Activated T-helper 1 cell treated with Interleukin-2 at 50 U/mL for 16 hours (primary cell): ENCODE measurements around the gene PIWIL1.

ENCODE experiments used
- DNase-seq: peaks from one replicate; pipeline ENCODE4 v3.0.0-alpha.2; 2020; ENCODE audit warnings: low read depth

PIWIL1 gene

GRCh38 chr12:130337488-130338303, at the start of gene PIWIL1:
PIWIL1 (plus strand) TSS chr12:130337887; CDS start chr12:130342592, 4,705 bp downstream.
- DNase-seq = no peak

- DNase-seq = no peak
Observed at GRCh38 chr12:130288206-130288605, 49.5 kb upstream of the PIWIL1 start.

GRCh38 chr12:130288691-130289090, 49.0 kb upstream of the PIWIL1 start:
- no peak for DNase-seq

GRCh38 chr12:130290114-130290513, 47.6 kb upstream of the PIWIL1 start:
- DNase-seq = no peak

GRCh38 chr12:130298322-130299021, 39.2 kb upstream of the PIWIL1 start:
- no peak for DNase-seq

GRCh38 chr12:130299574-130299973, 38.1 kb upstream of the PIWIL1 start:
- no peak for DNase-seq

GRCh38 chr12:130300090-130300489, 37.6 kb upstream of the PIWIL1 start:
- no peak for DNase-seq

GRCh38 chr12:130300737-130301535, 36.8 kb upstream of the PIWIL1 start:
- no peak for DNase-seq

- DNase-seq = no peak
Observed at GRCh38 chr12:130301559-130301958, 36.1 kb upstream of the PIWIL1 start.

GRCh38 chr12:130303781-130304180, 33.9 kb upstream of the PIWIL1 start:
- DNase-seq = no peak

GRCh38 chr12:130307859-130308258, 29.8 kb upstream of the PIWIL1 start:
- no peak for DNase-seq

- no peak for DNase-seq
Observed at GRCh38 chr12:130308393-130308792, 29.3 kb upstream of the PIWIL1 start.

GRCh38 chr12:130316251-130316650, 21.4 kb upstream of the PIWIL1 start:
- no peak for DNase-seq

- no peak for DNase-seq
Observed at GRCh38 chr12:130320536-130320935, 17.2 kb upstream of the PIWIL1 start.

- no peak for DNase-seq
Observed at GRCh38 chr12:130322263-130322662, 15.4 kb upstream of the PIWIL1 start.

GRCh38 chr12:130330685-130331084, 7.0 kb upstream of the PIWIL1 start:
- no peak for DNase-seq

GRCh38 chr12:130331146-130331545, 6.5 kb upstream of the PIWIL1 start:
- no peak for DNase-seq

GRCh38 chr12:130333341-130333740, 4.3 kb upstream of the PIWIL1 start:
- no peak for DNase-seq

GRCh38 chr12:130334399-130334798, 3.3 kb upstream of the PIWIL1 start:
- no peak for DNase-seq

- DNase-seq = no peak
Observed at GRCh38 chr12:130334937-130335336, 2.8 kb upstream of the PIWIL1 start.

- no peak for DNase-seq
Observed at GRCh38 chr12:130335517-130336392, 1.9 kb upstream of the PIWIL1 start.
